Naive B cell (primary cell): Measurements from ENCODE around the gene C4A. TPM values are rescaled to one million over a fixed set of nuclear protein-coding genes. Genes with fewer than 3 reads are reported as not detected.
"Not testable (repeated sequence)": the region's sequence is repeated elsewhere in the genome, so short reads cannot be mapped to it uniquely, and the experiment has no call there.

Source experiments
- ATAC-seq, 2 donors: fragments of 150-1000 bp; cut with Tn5 transposase; 2 replicates each; pipeline ENCODE4 v1.10.0; 2021; ENCODE audit warnings: low read depth in 2 of 2, mild to moderate bottlenecking in 2 of 2, moderate library complexity in 2 of 2
- DNase-seq: peaks from one replicate; pipeline ENCODE4 v3.0.0; 2022
- H3K27ac Mint-ChIP-seq, 6 donors: one replicate each; pipeline ENCODE4 v1.8.0; 2020 to 2022; ENCODE audit warnings: mild to moderate bottlenecking in 6 of 6, mixed read lengths in 6 of 6, moderate library complexity in 5 of 6, inconsistent platforms in 2 of 6
- H3K27me3 Mint-ChIP-seq, 3 donors: one replicate each; pipeline ENCODE4 v1.8.0; 2021 to 2022; ENCODE audit warnings: mixed read lengths in 3 of 3, mild to moderate bottlenecking in 1 of 3
- H3K36me3 Mint-ChIP-seq, 2 donors: one replicate each; pipeline ENCODE4 v1.8.0; 2020 to 2022; ENCODE audit warnings: mixed read lengths in 2 of 2, inconsistent platforms in 1 of 2, mild to moderate bottlenecking in 1 of 2
- H3K4me1 Mint-ChIP-seq, 3 donors: one replicate each; pipeline ENCODE4 v1.8.0; 2020 to 2022; ENCODE audit warnings: mixed read lengths in 3 of 3, inconsistent platforms in 1 of 3, mild to moderate bottlenecking in 1 of 3, moderate library complexity in 1 of 3
- H3K4me3 Mint-ChIP-seq, 8 donors: one replicate each; pipeline ENCODE4 v1.8.0; 2020 to 2022; ENCODE audit warnings: mild to moderate bottlenecking in 8 of 8, mixed read lengths in 8 of 8, moderate library complexity in 8 of 8, inconsistent platforms in 2 of 8
- H3K9me3 Mint-ChIP-seq, 7 donors: one replicate each; pipeline ENCODE4 v1.8.0; 2020 to 2022; ENCODE audit warnings: mixed read lengths in 7 of 7, mild to moderate bottlenecking in 5 of 7, inconsistent platforms in 2 of 7, moderate library complexity in 1 of 7
- polyA plus RNA-seq, 6 donors: library from polyadenylated mRNA; unstranded; fragments of 300-500 nt; fragmentation: Illumina TruSeq; gene quantifications; one replicate each; pipeline ENCODE4 v1.2.3, GENCODE V29; 2021; ENCODE audit warnings: low read depth in 6 of 6

C4A gene
- polyA plus RNA-seq = under 1 TPM in 3 of 6 donors, not detected in 3; 0.27 to 0.54 (median 0.29) TPM

DNA sequence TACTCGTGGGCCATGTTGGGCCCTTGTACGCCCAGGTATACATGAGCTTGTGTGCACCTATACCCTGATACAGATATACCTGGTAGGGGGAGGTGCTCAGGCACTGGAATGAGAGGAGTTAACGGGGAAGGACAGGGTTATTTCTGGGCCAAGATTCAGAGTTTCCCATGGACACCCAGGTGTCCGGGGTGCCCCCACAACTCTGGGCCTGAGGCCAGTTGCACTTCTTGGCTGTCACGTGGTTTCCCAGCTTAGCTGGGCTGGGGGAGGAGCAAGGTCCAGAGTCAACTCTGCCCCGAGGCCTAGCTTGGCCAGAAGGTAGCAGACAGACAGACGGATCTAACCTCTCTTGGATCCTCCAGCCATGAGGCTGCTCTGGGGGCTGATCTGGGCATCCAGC lies at the start of gene C4A:
C4A (plus strand) TSS at position 314 of the 400 bp plus-strand sequence; CDS start at position 365, 51 bp downstream.
- not testable (repeated sequence) for H3K27ac Mint-ChIP-seq, DNase-seq, H3K27me3 Mint-ChIP-seq, H3K4me1 Mint-ChIP-seq, H3K36me3 Mint-ChIP-seq, H3K4me3 Mint-ChIP-seq, ATAC-seq, H3K9me3 Mint-ChIP-seq

DNA sequence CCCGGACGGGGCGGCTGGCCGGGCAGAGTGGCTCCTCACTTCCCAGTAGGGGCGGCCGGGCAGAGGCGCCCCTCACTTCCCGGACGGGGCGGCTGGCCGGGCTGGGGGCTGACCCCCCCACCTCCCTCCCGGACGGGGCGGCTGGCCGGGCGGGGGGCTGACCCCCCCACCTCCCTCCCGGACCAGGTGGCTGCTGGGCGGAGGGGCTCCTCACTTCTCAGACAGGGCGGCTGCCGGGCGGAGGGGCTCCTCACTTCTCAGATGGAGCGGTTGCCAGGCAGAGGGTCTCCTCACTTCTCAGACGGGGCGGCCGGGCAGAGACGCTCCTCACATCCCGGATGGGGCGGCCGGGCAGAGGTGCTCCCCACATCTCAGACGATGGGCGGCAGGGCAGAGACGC lies 49.7 kb upstream of the C4A start:
- peaks cover 0 to 22% (median 7%) of the 10 kb centered on the region in 3 donors for H3K27me3 Mint-ChIP-seq
- H3K36me3 Mint-ChIP-seq, ATAC-seq, H3K27ac Mint-ChIP-seq, H3K4me3 Mint-ChIP-seq, H3K9me3 Mint-ChIP-seq, DNase-seq, H3K4me1 Mint-ChIP-seq: not testable (repeated sequence)

DNA sequence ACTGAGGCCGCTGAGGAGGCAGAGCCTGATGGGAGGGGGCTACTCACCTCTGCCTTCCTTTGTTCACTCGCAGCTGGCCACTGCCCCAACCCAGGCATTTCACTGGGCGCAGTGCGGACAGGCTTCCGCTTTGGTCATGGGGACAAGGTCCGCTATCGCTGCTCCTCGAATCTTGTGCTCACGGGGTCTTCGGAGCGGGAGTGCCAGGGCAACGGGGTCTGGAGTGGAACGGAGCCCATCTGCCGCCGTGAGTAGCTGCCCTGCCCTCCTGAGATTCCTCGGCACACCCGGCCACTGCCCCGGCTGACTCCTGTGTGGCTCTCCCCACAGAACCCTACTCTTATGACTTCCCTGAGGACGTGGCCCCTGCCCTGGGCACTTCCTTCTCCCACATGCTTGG lies 48.3 kb upstream of the C4A start:
- Mint-ChIP-seq H3K27ac (no peak overlapping the region), H3K27me3 (peaks cover 0 to 12% (median 7%) of the 10 kb centered on the region in 3 donors), H3K36me3 (no peaks in the 10 kb centered on the region)

DNA sequence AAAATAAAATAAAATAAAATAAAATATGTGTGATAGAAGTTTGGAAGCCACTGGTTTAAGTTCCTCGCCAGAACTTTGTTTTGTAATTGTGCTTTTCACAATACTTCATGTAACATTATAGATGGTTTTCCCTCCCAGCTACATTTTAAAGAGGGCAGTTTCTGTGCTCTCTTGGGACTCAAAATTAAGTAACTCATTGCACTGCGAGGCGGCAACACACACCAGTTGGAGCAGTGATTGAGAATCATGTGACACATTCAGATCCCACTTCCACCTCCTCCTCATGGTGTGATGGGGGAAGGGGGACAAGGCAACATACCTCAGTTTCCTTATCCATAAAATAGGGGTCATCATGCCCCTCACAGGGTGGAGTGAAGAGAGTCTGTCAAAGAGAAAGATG lies 46.8 kb upstream of the C4A start:
- peak overlapping the region in 1 of 6 donors; percentile 73 for H3K27ac Mint-ChIP-seq
- no peaks in the 10 kb centered on the region for H3K4me1 Mint-ChIP-seq

More for the DNA sequence above, 48.3 kb upstream of the C4A start:
- DNase-seq (no peak), ATAC-seq (no peak)
- Mint-ChIP-seq H3K4me1 (no peaks in the 10 kb centered on the region), H3K4me3 (peak overlapping the region in 1 of 8 donors; percentile 56), H3K9me3 (peaks cover 0 to 2% (median 0%) of the 10 kb centered on the region in 7 donors)

DNA sequence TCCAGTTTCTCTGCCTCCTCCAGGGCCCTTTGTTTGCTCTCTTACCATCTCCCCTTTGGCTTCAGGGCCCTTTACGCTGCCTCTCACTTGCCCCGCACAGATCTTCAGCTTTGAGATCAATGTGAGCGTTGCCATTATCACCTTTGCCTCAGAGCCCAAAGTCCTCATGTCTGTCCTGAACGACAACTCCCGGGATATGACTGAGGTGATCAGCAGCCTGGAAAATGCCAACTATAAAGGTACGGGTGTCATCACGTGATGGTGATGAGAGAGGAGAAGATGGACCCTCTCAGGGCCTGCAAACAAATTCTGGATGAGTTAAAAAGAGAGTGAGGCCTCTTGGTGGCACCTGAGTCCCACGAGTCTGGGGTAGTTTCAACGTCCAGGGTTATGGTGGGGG lies 46.0 kb upstream of the C4A start:
- Mint-ChIP-seq H3K9me3 (peaks cover 0 to 1% (median 0%) of the 10 kb centered on the region in 7 donors), H3K4me1 (no peaks in the 10 kb centered on the region), H3K36me3 (no peaks in the 10 kb centered on the region), H3K4me3 (no peak overlapping the region), H3K27me3 (peaks cover 0 to 14% (median 4%) of the 10 kb centered on the region in 3 donors), H3K27ac (peak overlapping the region in 2 of 6 donors; percentile 23 to 52)
- DNase-seq (no peak), ATAC-seq (no peak)

More for the DNA sequence above, 46.8 kb upstream of the C4A start:
- H3K36me3 Mint-ChIP-seq = no peaks in the 10 kb centered on the region
- ATAC-seq = no peak
- peaks cover 0 to 2% (median 0%) of the 10 kb centered on the region in 7 donors for H3K9me3 Mint-ChIP-seq
- no peak overlapping the region for H3K4me3 Mint-ChIP-seq
- DNase-seq = no peak
- H3K27me3 Mint-ChIP-seq = peaks cover 0 to 8% (median 7%) of the 10 kb centered on the region in 3 donors

DNA sequence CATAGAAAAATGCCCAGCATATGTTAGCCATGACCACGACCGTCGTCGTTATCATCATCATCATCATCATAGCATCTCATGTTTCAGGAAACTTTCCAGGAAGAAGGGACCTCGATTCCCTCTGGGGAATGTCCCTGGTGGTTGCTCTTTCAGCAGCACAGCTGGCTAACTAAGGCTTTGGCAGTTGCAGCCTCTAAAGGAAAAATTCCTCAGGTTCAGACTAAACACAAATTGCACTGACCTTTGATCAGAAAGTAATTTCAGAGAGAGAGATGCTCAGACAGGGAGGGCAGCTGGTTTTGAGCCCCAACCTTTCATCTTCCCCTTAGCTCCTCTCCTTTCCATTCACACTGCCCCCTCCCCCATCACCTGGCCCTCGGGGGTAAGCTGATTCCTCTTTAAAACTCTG lies 41.6 kb upstream of the C4A start:
- no peak overlapping the region for H3K4me3 Mint-ChIP-seq
- ATAC-seq (no peak), DNase-seq (no peak)
- H3K9me3 Mint-ChIP-seq = no peaks in the 10 kb centered on the region
- H3K36me3 Mint-ChIP-seq = no peaks in the 10 kb centered on the region
- H3K27me3 Mint-ChIP-seq = peaks cover 9 to 37% (median 29%) of the 10 kb centered on the region in 3 donors
- H3K4me1 Mint-ChIP-seq = peaks cover 0 to 7% (median 0%) of the 10 kb centered on the region in 3 donors
- H3K27ac Mint-ChIP-seq = no peak overlapping the region

DNA sequence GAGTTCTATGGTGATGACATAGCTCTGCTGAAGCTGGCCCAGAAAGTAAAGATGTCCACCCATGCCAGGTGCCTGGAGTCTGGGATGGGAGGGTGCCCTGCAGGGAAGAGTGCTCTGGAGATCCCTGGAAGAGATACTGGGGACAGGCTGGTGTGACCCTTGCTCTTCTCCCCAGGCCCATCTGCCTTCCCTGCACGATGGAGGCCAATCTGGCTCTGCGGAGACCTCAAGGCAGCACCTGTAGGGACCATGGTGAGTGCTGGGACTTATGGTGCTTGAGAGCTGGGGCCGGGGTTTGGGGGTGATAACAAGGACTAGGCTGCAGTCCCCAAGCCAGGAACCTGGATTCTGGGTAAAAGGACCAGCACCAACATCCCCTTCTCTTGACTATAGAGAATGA lies 38.1 kb upstream of the C4A start:
- H3K4me3 Mint-ChIP-seq = no peak overlapping the region
- H3K4me1 Mint-ChIP-seq = peaks cover 0 to 11% (median 10%) of the 10 kb centered on the region in 3 donors
- no peak overlapping the region for H3K27ac Mint-ChIP-seq
- DNase-seq = no peak
- H3K36me3 Mint-ChIP-seq = no peaks in the 10 kb centered on the region
- ATAC-seq = no peak
- no peaks in the 10 kb centered on the region for H3K9me3 Mint-ChIP-seq
- H3K27me3 Mint-ChIP-seq = peaks cover 12 to 52% (median 35%) of the 10 kb centered on the region in 3 donors

DNA sequence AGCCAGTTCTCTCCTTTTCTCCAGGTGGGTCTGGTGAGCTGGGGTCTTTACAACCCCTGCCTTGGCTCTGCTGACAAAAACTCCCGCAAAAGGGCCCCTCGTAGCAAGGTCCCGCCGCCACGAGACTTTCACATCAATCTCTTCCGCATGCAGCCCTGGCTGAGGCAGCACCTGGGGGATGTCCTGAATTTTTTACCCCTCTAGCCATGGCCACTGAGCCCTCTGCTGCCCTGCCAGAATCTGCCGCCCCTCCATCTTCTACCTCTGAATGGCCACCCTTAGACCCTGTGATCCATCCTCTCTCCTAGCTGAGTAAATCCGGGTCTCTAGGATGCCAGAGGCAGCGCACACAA lies 36.7 kb upstream of the C4A start:
- Mint-ChIP-seq H3K4me3 (no peak overlapping the region), H3K27me3 (peaks cover 12 to 52% (median 35%) of the 10 kb centered on the region in 3 donors), H3K4me1 (peaks cover 0 to 15% (median 11%) of the 10 kb centered on the region in 3 donors), H3K27ac (no peak overlapping the region), H3K9me3 (no peaks in the 10 kb centered on the region), H3K36me3 (no peaks in the 10 kb centered on the region)
- no peak for ATAC-seq
- no peak for DNase-seq

DNA sequence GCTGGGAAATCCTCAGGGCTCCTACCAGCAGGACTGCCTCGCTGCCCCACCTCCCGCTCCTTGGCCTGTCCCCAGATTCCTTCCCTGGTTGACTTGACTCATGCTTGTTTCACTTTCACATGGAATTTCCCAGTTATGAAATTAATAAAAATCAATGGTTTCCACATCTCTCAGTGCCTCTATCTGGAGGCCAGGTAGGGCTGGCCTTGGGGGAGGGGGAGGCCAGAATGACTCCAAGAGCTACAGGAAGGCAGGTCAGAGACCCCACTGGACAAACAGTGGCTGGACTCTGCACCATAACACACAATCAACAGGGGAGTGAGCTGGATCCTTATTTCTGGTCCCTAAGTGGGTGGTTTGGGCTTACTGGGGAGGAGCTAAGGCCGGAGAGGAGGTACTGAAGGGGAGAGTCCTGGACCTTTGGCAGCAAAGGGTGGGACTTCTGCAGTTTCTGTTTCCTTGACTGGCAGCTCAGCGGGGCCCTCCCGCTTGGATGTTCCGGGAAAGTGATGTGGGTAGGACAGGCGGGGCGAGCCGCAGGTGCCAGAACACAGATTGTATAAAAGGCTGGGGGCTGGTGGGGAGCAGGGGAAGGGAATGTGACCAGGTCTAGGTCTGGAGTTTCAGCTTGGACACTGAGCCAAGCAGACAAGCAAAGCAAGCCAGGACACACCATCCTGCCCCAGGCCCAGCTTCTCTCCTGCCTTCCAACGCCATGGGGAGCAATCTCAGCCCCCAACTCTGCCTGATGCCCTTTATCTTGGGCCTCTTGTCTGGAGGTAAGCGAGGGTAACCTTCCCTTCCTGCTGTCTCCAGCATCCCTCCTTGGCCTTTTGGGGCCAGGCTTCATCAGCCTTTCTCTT lies 36.1 kb upstream of the C4A start, which contains the start of gene CFB:
CFB (plus strand) TSS at position 589 of the 863 bp plus-strand sequence; CDS start at position 716, 127 bp downstream.
- DNase-seq (no peak), ATAC-seq (no peak)
- Mint-ChIP-seq H3K4me1 (peaks cover 0 to 15% (median 11%) of the 10 kb centered on the region in 3 donors), H3K36me3 (no peaks in the 10 kb centered on the region), H3K9me3 (no peaks in the 10 kb centered on the region), H3K27me3 (peaks cover 12 to 47% (median 35%) of the 10 kb centered on the region in 3 donors), H3K4me3 (no peak within 1 kb of the TSS), H3K27ac (peak within 1 kb of the TSS in 2 of 6 donors; percentile 18 to 52)

DNA sequence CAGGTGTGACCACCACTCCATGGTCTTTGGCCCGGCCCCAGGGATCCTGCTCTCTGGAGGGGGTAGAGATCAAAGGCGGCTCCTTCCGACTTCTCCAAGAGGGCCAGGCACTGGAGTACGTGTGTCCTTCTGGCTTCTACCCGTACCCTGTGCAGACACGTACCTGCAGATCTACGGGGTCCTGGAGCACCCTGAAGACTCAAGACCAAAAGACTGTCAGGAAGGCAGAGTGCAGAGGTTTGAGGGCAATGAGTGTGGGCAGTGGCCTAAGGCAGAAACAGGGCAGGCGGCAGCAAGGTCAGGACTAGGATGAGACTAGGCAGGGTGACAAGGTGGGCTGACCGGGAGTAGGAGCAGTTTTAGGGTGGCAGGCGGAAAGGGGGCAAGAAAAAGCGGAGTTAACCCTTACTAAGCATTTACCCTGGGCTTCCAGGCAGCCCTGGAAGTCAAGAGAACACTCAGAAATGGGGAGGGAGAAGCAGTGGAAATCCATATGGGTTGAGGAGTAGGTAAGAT lies 35.4 kb upstream of the C4A start:
- no peak for ATAC-seq
- Mint-ChIP-seq H3K4me3 (no peak overlapping the region), H3K9me3 (no peaks in the 10 kb centered on the region), H3K27me3 (peaks cover 12 to 45% (median 35%) of the 10 kb centered on the region in 3 donors), H3K4me1 (peaks cover 0 to 15% (median 11%) of the 10 kb centered on the region in 3 donors), H3K27ac (peak overlapping the region in 1 of 6 donors; percentile 52), H3K36me3 (no peaks in the 10 kb centered on the region)
- DNase-seq = no peak

DNA sequence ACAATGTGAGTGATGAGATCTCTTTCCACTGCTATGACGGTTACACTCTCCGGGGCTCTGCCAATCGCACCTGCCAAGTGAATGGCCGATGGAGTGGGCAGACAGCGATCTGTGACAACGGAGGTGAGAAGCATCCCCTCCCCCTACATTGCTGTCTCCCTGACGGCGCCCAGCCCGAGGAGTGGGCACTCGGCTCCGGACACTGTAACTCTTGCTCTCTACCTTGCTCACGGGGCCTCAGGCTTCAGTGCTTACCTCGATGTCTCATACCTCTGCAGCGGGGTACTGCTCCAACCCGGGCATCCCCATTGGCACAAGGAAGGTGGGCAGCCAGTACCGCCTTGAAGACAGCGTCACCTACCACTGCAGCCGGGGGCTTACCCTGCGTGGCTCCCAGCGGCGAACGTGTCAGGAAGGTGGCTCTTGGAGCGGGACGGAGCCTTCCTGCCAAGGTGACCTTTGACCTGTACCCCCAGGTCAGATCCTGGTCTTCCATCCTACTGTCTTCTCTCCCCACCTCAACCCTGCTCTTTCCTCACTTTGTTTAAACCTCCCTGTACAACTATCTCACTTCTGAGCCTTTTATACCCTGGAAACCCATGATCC lies 34.7 kb upstream of the C4A start:
- no peak overlapping the region for H3K27ac Mint-ChIP-seq
- H3K9me3 Mint-ChIP-seq = no peaks in the 10 kb centered on the region
- ATAC-seq (no peak), DNase-seq (no peak)
- H3K4me3 Mint-ChIP-seq = no peak overlapping the region
- H3K4me1 Mint-ChIP-seq = peaks cover 0 to 15% (median 11%) of the 10 kb centered on the region in 3 donors
- H3K36me3 Mint-ChIP-seq = no peaks in the 10 kb centered on the region
- peaks cover 11 to 42% (median 33%) of the 10 kb centered on the region in 3 donors for H3K27me3 Mint-ChIP-seq

DNA sequence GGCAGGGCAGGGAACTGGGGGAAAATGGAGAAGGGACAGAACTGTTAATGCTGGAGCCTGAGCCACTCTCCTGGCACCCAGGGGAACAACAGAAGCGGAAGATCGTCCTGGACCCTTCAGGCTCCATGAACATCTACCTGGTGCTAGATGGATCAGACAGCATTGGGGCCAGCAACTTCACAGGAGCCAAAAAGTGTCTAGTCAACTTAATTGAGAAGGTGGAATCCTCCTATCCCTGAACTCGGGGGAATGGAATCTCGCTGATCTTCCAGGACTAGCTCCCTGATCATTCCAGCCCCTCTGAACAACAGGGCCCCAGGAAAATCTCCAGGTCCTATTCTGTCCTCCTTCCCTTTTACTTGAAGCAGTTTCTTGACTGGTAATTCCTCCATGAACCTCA lies 34.0 kb upstream of the C4A start:
- DNase-seq (no peak), ATAC-seq (no peak)
- Mint-ChIP-seq H3K9me3 (no peaks in the 10 kb centered on the region), H3K4me3 (no peak overlapping the region), H3K27ac (peak overlapping the region in 2 of 6 donors; percentile 71 to 74), H3K4me1 (peaks cover 0 to 15% (median 13%) of the 10 kb centered on the region in 3 donors), H3K27me3 (peaks cover 5 to 36% (median 26%) of the 10 kb centered on the region in 3 donors), H3K36me3 (peaks cover 0 to 1% of the 10 kb centered on the region in 2 donors)

DNA sequence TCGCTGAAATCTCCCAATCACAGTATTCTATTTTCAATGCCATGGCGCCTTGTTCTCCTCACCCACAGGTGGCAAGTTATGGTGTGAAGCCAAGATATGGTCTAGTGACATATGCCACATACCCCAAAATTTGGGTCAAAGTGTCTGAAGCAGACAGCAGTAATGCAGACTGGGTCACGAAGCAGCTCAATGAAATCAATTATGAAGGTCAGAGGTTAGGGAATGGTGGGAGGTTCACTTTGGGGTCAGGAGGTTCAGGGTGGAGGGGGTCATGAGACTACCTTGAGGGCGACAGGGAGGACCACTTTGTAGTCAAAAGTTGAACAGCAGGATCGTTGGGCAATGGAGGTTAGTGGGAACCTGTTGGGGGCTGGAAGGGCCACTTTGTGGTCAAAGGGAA lies 33.6 kb upstream of the C4A start:
- H3K4me3 Mint-ChIP-seq = peak overlapping the region in 2 of 8 donors; percentile 14 to 37

More for the DNA sequence above, 33.6 kb upstream of the C4A start:
- DNase-seq = no peak
- no peaks in the 10 kb centered on the region for H3K9me3 Mint-ChIP-seq
- peak overlapping the region in 4 of 6 donors; percentile 71 to 97 (median 81) for H3K27ac Mint-ChIP-seq
- peaks cover 0 to 6% of the 10 kb centered on the region in 2 donors for H3K36me3 Mint-ChIP-seq
- no peak for ATAC-seq
- peaks cover 5 to 31% (median 23%) of the 10 kb centered on the region in 3 donors for H3K27me3 Mint-ChIP-seq
- peaks cover 0 to 18% (median 15%) of the 10 kb centered on the region in 3 donors for H3K4me1 Mint-ChIP-seq
